Stimulated activated naive CD8-positive, alpha-beta T cell treated with anti-CD3 and anti-CD28 coated beads, Interleukin-15, Interleukin-2, amounts not matched to agents 100 ng/mL and 50 ng/mL, for 24 hours (primary cell): ENCODE results near the gene PDHX.

Experiments
- H3K27ac Mint-ChIP-seq: one replicate; pipeline ENCODE4 v1.8.0; 2021; ENCODE audit warnings: mild to moderate bottlenecking, mixed read lengths
- H3K27me3 Mint-ChIP-seq: one replicate; pipeline ENCODE4 v1.8.0; 2021; ENCODE audit warnings: mixed read lengths
- H3K36me3 Mint-ChIP-seq: one replicate; pipeline ENCODE4 v1.8.0; 2021; ENCODE audit warnings: low read depth, mixed read lengths
- H3K4me1 Mint-ChIP-seq: one replicate; pipeline ENCODE4 v1.8.0; 2021; ENCODE audit warnings: low read depth, mixed read lengths
- H3K4me3 Mint-ChIP-seq: one replicate; pipeline ENCODE4 v1.8.0; 2021; ENCODE audit warnings: mild to moderate bottlenecking, mixed read lengths
- H3K9me3 Mint-ChIP-seq: one replicate; pipeline ENCODE4 v1.8.0; 2021; ENCODE audit warnings: mixed read lengths

PDHX gene

DNA sequence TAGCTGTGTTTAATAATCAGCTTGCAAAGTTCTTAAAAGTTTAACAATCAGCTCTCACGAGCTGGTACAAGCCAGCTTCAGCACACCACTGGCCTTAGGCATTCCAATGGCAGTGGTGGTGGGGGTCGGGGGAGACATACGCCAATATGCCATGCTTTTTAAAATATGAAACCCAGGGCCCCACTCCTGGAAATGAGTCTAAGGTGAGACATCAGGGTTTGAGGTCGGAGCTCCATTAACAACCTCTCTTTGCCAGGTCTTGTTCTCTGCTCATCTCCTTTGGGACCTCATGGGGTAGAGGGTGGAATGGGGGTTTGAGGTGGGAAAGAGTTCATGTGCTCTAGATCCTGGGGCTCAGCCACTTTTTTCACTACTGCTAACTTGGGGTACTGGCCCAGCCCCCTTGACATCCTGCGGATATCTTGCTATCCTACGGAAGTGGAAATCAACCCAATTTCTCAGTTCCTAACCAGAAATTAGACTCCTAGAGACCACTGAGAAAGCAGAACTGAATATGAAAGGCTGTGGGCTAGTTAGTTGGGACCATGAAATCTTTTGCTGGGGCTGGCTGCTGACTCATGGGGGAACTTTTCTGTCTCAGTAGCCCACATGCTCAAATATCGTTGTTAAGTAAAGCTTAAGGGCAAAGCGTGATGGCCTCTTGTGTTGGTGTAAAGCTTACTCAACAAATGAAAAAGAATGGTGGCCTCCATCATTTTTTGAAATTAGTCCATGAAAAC is 90.1 kb downstream of the PDHX start:
- H3K4me3 Mint-ChIP-seq, result peak overlapping the region; percentile 37
- H3K4me1 Mint-ChIP-seq, result peaks cover 72% of the 10 kb centered on the region
- H3K36me3 Mint-ChIP-seq, result no peaks in the 10 kb centered on the region
- H3K9me3 Mint-ChIP-seq, result no peaks in the 10 kb centered on the region
- H3K27ac Mint-ChIP-seq, result peak overlapping the region; percentile 83
- H3K27me3 Mint-ChIP-seq, result peaks cover 5% of the 10 kb centered on the region

DNA sequence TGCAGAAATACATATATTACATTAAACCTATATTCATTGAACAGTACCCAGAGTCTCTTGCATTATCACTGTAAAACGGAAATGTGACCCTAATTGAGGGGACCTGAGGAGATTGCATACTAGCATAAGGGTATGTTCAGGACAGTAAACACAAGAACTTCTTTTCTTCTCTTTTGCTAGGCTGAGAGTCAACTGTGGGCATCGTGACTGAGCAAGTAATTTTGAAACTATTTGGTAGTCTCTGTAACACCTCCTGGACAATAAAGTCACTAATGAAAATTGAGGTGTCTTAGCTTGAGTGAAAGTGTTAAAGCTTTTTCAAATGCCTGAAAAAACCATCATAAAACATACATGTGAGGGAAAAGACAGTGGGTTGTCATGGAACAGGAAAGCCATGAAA is 90.9 kb downstream of the PDHX start:
- peak overlapping the region; percentile 37 for H3K4me3 Mint-ChIP-seq
- peak overlapping the region; percentile 76 for H3K27ac Mint-ChIP-seq
- no peaks in the 10 kb centered on the region for H3K9me3 Mint-ChIP-seq
- H3K36me3 Mint-ChIP-seq, result no peaks in the 10 kb centered on the region
- peaks cover 5% of the 10 kb centered on the region for H3K27me3 Mint-ChIP-seq
- peaks cover 79% of the 10 kb centered on the region for H3K4me1 Mint-ChIP-seq

DNA sequence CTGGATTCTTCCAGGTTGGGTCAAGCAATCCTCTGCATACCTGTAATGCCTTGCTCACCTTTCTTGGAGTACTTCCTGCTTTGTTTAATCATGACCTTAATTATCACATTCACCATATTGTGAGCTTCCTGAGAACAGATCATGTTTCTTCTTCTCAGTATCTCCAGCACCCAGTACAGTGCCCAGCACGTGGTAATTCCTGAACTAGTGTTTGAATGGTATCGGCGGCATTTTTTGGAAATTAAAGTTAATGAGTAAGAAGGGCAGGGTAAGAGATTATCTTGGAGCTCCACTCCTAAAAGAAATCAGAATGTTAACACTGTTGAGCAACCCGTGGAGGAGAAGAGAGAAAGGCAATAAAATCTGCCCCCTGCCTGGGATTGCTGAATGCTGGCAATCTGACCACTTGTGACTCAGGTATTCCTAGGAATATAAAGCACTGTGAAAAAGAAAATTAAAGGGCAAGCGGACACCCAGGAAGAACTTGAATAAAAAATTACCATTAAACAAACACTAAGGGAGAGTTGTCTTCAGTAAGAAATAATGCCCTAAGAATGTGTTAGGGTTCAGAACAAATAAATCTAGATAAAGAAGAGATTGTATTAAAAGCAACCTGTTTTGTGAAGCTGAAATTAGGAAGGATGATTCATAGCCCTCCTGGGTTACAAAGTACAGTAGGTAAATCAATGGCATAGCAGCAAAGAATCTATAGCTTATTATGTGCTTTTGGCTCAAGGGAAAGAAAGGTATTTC is 92.9 kb downstream of the PDHX start:
- Mint-ChIP-seq H3K27ac (no peak overlapping the region), H3K4me3 (no peak overlapping the region), H3K27me3 (peaks cover 5% of the 10 kb centered on the region), H3K9me3 (no peaks in the 10 kb centered on the region), H3K4me1 (peaks cover 83% of the 10 kb centered on the region), H3K36me3 (no peaks in the 10 kb centered on the region)

DNA sequence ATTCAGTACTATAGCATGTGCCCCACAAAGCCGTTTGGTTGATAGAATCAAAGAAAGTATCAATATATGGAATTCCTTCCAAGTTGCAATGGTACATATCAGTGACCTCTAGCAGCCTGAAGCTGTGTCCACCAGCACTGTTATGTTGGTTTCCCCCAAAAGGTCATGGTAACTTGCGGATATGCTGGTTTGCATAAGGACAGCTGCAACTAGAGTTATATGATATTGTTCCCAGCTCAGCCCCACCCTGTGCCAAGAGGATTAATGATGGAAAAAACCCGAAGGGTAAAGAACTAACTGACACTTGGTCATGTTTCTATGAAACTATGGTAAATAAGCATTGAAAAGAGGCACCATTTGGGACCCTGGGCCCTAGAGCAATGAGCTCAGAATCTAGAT is 93.5 kb downstream of the PDHX start:
- Mint-ChIP-seq H3K36me3 (no peaks in the 10 kb centered on the region), H3K27me3 (peaks cover 5% of the 10 kb centered on the region), H3K4me1 (peaks cover 84% of the 10 kb centered on the region), H3K27ac (no peak overlapping the region), H3K9me3 (no peaks in the 10 kb centered on the region), H3K4me3 (no peak overlapping the region)

DNA sequence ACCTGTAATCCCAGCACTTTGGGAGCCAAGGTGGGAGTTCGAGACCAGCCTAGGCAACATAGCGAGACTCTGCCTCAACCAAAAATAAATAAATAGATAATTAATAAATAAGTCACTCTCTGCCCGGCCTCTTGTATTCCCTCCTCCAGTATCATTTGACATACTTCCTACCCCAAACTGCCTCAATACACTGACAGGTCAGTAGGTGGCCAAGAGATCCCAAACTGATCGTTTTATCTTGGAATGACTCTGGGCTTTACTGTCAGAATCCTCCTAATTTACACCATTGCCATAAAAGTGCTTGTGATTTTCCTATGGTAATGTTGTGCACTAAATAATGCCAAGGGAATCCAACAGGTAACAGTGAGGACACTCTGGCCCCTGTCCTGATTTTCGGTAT is 94.2 kb downstream of the PDHX start:
- Mint-ChIP-seq H3K27ac (no peak overlapping the region), H3K27me3 (peaks cover 5% of the 10 kb centered on the region), H3K4me1 (peaks cover 83% of the 10 kb centered on the region), H3K9me3 (no peaks in the 10 kb centered on the region), H3K4me3 (no peak overlapping the region), H3K36me3 (no peaks in the 10 kb centered on the region)

DNA sequence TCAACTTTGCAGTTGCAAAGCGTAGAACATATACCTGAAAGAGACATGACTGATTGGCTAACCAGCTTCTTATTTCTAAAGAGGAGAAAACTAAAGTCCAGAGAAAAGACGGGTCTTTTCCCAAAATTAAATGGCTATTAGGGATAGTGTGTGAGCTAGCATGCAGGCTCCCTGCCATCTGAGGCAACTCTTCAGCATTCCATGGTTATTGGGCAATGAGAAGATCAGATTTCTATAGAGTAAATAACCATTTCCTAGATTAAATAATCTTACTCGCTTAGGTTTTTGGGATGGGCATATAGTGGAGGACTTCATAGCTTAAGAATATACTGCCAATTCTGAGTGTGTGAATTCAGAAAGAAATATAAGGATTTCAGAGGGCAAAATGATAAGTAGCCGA is 95.0 kb downstream of the PDHX start:
- Mint-ChIP-seq H3K27ac (no peak overlapping the region), H3K9me3 (no peaks in the 10 kb centered on the region), H3K27me3 (peaks cover 5% of the 10 kb centered on the region), H3K4me3 (no peak overlapping the region), H3K36me3 (no peaks in the 10 kb centered on the region), H3K4me1 (peaks cover 76% of the 10 kb centered on the region)

DNA sequence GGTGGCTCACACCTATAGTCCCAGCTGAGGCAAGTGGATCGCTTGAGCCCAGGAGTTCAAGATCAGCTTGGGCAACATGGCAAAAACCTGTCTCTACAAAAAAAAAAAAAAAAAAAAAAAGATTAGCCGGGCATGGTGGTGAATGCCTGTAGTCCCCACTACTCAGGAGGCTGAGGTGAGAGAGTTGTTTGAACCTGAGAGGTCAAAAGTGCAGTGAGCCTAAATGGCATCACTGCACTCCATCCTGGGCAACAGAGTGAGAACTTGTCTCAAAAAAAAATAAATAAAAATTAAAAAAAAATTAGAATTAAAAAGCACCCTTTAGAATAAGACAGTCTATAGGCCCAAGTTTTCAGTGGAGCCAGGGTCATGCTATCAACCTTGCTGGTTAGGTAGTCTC is 95.5 kb downstream of the PDHX start:
- H3K27ac Mint-ChIP-seq, result peak overlapping the region; percentile 89
- H3K4me3 Mint-ChIP-seq, result peak overlapping the region; percentile 55
- no peaks in the 10 kb centered on the region for H3K9me3 Mint-ChIP-seq
- H3K4me1 Mint-ChIP-seq, result peaks cover 70% of the 10 kb centered on the region
- no peaks in the 10 kb centered on the region for H3K36me3 Mint-ChIP-seq
- peaks cover 5% of the 10 kb centered on the region for H3K27me3 Mint-ChIP-seq

DNA sequence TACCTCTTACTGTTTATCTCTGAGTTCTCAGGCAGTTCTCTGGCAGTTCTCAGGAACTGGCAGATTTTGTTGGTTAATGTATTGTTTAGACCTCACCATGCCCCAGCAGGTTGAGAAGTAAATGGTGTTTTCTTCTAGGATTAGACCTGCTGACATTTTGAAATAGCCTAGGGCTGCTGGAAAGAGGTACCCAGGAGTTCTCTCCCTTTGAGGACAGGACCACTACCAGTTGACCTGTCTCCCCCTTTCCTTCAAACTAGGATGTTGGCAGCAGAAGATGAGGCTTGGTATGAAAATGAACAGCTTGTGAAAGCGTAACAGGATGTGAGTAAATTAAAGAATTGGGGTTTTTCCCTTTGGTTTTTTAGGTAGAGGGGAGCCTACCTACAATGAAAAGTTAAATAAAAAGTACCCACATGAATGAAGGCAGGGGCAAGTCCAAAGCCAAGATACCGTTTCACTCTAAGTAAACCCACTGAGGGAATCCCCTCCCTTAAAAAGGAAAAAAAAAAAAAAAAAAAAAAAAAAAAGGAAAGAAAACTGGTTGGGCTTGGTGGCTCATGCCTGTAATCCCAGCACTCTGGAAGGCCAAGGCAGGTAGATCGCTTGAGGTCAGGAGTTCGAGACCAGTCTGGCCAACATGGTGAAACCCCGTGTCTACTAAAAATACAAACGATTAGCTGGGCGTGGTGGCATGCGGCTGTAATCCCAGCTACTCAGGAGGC is 96.2 kb downstream of the PDHX start:
- peaks cover 63% of the 10 kb centered on the region for H3K4me1 Mint-ChIP-seq
- peak overlapping the region; percentile 55 for H3K4me3 Mint-ChIP-seq
- H3K27ac Mint-ChIP-seq, result peak overlapping the region; percentile 89
- peaks cover 5% of the 10 kb centered on the region for H3K27me3 Mint-ChIP-seq
- H3K9me3 Mint-ChIP-seq, result no peaks in the 10 kb centered on the region
- no peaks in the 10 kb centered on the region for H3K36me3 Mint-ChIP-seq

DNA sequence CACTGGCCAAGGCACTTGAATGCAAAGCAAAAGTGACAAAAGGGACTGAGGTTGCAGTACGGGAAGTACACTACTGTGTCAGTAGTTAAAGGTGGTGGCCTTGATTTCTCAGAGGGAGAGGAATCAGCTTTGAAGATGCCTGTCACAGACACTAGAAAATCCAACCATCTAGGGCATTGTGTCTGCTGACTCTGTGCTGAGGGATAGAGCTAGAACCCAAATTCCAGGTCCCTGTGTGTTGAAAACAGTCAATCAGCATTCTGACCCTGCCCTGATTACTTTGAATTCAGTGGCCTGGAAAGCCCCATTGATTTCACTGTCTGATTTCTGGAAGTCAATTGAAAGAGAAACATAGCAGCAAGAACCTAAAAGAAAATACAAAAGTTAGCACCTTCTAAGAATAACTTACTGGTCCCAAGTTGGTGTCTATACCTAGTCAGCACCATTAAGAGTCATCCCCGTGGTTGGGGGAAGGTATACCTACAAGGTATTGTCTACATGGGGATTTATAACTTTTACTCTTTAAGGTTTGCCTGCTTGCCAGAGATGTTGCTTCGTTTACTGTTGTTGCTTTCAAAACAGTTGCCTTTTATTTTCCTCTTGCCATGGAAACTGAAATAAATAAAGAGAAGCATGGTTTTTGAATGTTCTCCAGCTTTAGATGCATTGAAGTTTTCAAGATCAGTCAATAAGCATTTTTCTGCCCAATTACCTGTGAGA is 97.3 kb downstream of the PDHX start:
- peaks cover 5% of the 10 kb centered on the region for H3K27me3 Mint-ChIP-seq
- H3K4me1 Mint-ChIP-seq, result peaks cover 56% of the 10 kb centered on the region
- H3K27ac Mint-ChIP-seq, result peak overlapping the region; percentile 89
- H3K36me3 Mint-ChIP-seq, result no peaks in the 10 kb centered on the region
- no peaks in the 10 kb centered on the region for H3K9me3 Mint-ChIP-seq
- H3K4me3 Mint-ChIP-seq, result peak overlapping the region; percentile 56

DNA sequence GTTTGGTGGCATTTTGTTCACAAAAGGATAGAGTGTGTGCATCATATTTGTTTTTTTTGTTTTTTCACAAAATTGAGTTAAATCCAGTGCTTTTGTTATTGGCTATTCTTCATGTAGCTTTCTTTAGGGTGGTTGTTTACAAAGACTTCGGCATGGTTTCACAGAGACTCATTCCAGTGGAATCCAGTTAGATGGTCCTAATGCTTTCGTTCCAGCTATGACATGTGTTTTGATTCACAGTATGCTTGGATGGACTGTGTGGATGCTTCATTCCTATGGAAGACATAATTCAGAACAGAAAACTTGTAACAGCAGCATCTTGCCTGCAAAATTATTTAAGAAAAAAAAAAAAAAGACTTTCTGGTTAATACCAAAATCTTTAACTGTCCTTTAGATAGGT is 97.9 kb downstream of the PDHX start:
- peak overlapping the region; percentile 89 for H3K27ac Mint-ChIP-seq
- no peaks in the 10 kb centered on the region for H3K36me3 Mint-ChIP-seq
- H3K27me3 Mint-ChIP-seq, result peaks cover 5% of the 10 kb centered on the region
- H3K4me3 Mint-ChIP-seq, result peak overlapping the region; percentile 20
- H3K4me1 Mint-ChIP-seq, result peaks cover 53% of the 10 kb centered on the region
- no peaks in the 10 kb centered on the region for H3K9me3 Mint-ChIP-seq

DNA sequence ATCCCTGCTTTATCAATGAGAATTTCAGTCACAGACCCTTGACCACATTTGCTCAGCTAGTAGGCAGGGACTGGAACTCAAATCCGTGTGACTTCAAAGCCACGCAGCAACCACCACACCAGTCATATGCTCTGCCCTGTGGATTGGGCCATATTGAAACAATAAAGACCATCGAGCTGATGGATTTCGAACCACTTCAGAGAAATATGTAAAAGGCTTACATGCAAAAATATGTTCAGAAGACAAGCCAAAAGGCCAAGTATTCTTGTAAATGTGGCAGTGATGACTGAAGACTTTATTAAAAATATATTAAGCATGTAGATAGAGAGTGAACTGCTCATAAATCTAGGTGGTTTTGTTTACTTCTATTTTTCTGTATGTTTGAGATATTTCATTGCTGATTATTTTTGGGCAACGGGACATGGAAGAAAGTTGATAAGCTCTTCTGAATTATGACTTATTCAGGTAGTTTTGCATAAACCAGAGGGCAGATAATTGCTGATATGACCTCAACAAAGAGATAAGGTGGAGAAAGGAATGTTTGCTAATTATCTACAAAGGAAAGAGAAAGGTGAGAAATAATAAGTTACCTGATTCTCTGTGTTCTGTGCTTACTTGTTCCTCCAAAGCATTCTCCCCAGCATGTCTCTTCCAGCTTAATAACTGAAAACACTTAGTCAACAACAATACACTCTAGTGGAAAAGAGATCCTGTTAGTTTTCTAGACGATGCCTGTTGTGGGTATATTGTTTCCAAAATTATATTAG is 99.4 kb downstream of the PDHX start:
- H3K9me3 Mint-ChIP-seq, result no peaks in the 10 kb centered on the region
- H3K27ac Mint-ChIP-seq, result no peak overlapping the region
- peaks cover 40% of the 10 kb centered on the region for H3K4me1 Mint-ChIP-seq
- no peaks in the 10 kb centered on the region for H3K36me3 Mint-ChIP-seq
- no peak overlapping the region for H3K4me3 Mint-ChIP-seq
- peaks cover 2% of the 10 kb centered on the region for H3K27me3 Mint-ChIP-seq

DNA sequence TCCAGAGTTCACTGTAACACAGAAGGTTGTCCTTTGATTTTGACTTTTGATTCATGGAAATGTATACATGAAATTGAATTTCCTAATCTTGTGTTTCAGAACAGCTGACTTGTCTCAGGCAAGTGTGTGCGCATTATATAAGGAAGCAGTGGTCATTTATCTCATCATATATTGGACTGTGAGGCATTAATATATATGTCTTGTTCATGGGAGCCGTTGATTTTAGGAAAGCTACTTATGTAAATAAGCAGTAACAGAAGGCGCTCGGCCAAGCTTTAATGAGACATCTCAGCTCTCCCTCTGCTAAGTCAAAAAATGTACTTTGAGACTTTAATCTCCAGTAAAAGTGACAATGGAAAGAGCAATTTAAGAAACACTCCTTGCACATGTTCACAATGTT is 100.5 kb downstream of the PDHX start:
- no peaks in the 10 kb centered on the region for H3K9me3 Mint-ChIP-seq
- H3K27ac Mint-ChIP-seq, result no peak overlapping the region
- H3K36me3 Mint-ChIP-seq, result no peaks in the 10 kb centered on the region
- H3K27me3 Mint-ChIP-seq, result no peaks in the 10 kb centered on the region
- peaks cover 29% of the 10 kb centered on the region for H3K4me1 Mint-ChIP-seq
- H3K4me3 Mint-ChIP-seq, result no peak overlapping the region

DNA sequence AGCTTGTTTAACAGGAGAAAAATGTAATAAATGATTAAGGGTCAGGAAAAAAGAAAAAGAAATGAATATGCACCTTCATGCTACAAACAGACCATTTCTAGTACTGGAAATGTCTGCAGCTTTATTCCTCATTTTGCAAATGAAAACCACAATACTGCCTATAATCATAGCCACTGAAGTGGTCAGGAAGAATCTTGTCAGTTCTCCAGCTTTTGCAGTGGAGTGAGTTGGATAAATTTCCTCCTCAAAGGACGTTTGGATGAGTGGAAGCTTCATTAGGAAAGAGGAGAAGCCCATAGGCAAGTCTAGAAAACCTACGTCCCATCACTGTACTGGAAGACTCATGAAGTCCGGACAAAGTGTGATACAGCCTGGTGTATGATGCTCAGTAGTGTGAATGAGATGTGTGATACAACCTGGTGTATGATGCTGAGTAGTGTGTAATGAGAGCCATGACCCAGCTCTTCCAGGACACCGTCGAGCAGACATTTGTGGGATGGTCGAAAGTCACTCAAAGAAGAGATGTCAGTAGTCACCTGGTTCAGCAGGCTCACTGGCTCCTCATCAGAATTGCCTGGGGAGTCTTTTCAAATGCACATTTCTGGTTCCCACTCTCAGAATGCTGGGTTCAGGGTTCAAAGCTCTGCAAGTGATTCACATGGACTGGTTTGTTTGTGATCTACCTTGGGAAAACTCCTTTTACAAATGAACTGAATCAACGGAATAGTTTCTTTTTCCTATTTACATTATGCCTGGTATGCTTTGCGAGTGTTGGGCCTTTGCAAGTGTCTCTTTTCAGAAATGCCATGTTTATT is 101.3 kb downstream of the PDHX start:
- no peaks in the 10 kb centered on the region for H3K9me3 Mint-ChIP-seq
- H3K4me3 Mint-ChIP-seq, result no peak overlapping the region
- H3K27me3 Mint-ChIP-seq, result no peaks in the 10 kb centered on the region
- H3K36me3 Mint-ChIP-seq, result no peaks in the 10 kb centered on the region
- peaks cover 21% of the 10 kb centered on the region for H3K4me1 Mint-ChIP-seq
- no peak overlapping the region for H3K27ac Mint-ChIP-seq
